HK-2 (cell line): Measurements from ENCODE around the gene CUEDC1.
A peak's percentile ranks its signal among the peaks of the same experiment; 100 is the strongest.

ENCODE experiments used
- DNase-seq: peaks from one replicate; pipeline ENCODE4 v3.0.0-alpha.2; 2018; ENCODE audit not compliant: unreplicated experiment

CUEDC1 gene

GRCh38 chr17:57838453-57838852 lies 116.8 kb downstream of the CUEDC1 start:
- no peak for DNase-seq

GRCh38 chr17:57835333-57835900 lies 119.8 kb downstream of the CUEDC1 start:
- DNase-seq, result no peak

- DNase-seq, result peak; percentile 61
Measured at GRCh38 chr17:57834146-57834741, 121.0 kb downstream of the CUEDC1 start.

GRCh38 chr17:57833179-57833939 lies 121.9 kb downstream of the CUEDC1 start:
- peak; percentile 29 for DNase-seq

GRCh38 chr17:57832314-57833178 lies 122.7 kb downstream of the CUEDC1 start:
- DNase-seq, result no peak

GRCh38 chr17:57830880-57831279 lies 124.3 kb downstream of the CUEDC1 start:
- DNase-seq, result no peak

- DNase-seq, result peak; percentile 28
Measured at GRCh38 chr17:57823469-57824401, 131.5 kb downstream of the CUEDC1 start.

- DNase-seq, result no peak
Measured at GRCh38 chr17:57819867-57820266, 135.3 kb downstream of the CUEDC1 start.

GRCh38 chr17:57819285-57819684 lies 135.9 kb downstream of the CUEDC1 start:
- DNase-seq, result peak; percentile 16

- no peak for DNase-seq
Measured at GRCh38 chr17:57818066-57818465, 137.1 kb downstream of the CUEDC1 start.

- DNase-seq, result no peak
Measured at GRCh38 chr17:57817299-57817698, 137.9 kb downstream of the CUEDC1 start.

GRCh38 chr17:57814421-57814820 lies 140.8 kb downstream of the CUEDC1 start:
- DNase-seq, result no peak

- no peak for DNase-seq
Measured at GRCh38 chr17:57811638-57812280, 143.5 kb downstream of the CUEDC1 start.
